Right lobe of liver (tissue), 6 donors: Measurements from ENCODE around the gene STARD8. TPM values are rescaled to one million over a fixed set of nuclear protein-coding genes. Genes with fewer than 3 reads are reported as not detected.

Experiments
- ATAC-seq, 4 donors: fragments of 200-7000 bp; cut with Tn5 transposase; one replicate each; pipeline ENCODE4 v1.9.1; 2020; ENCODE audit warnings: mild to moderate bottlenecking in 4 of 4, moderate library complexity in 4 of 4
- DNase-seq, 3 donors: peaks; one replicate each; pipeline ENCODE4 v3.0.0-alpha.2; 2020
- H3K27ac ChIP-seq, 3 donors: fragments of 200-600 bp; one replicate each; pipeline ENCODE4 v1.8.0; 2022
- H3K27me3 ChIP-seq, 2 donors: fragments of 200-600 bp; one replicate each; pipeline ENCODE4 v1.8.0; 2022
- H3K36me3 ChIP-seq, 4 donors: fragments of 200-600 bp; sonication (generic) in 1 of 4; one replicate each; pipeline versions ENCODE4 v1.5.1 to v1.8.0; 2017 to 2022; ENCODE audit warnings: control low read depth in 1 of 4
- H3K4me1 ChIP-seq, 4 donors: fragments of 200-600 bp; sonication (generic) in 1 of 4; one replicate each; pipeline versions ENCODE4 v1.5.1 to v1.8.0; 2017 to 2022; ENCODE audit warnings: control low read depth in 1 of 4
- H3K4me3 ChIP-seq, 3 donors: fragments of 200-600 bp; one replicate each; pipeline ENCODE4 v1.8.0; 2022
- H3K9me3 ChIP-seq, 4 donors: fragments of 200-600 bp; sonication (generic) in 1 of 4; one replicate each; pipeline versions ENCODE4 v1.5.1 to v1.8.0; 2017 to 2022; ENCODE audit warnings: control low read depth in 1 of 4
- POLR2A ChIP-seq: fragments of 450-650 bp; IDR thresholded peaks from one replicate; pipeline ENCODE4 v1.6.1; 2017; ENCODE audit warnings: antibody characterized with exemption, mild to moderate bottlenecking
- WGBS: methylation state at CpG from one replicate; pipeline ENCODE4 v1.1.6; 2018; ENCODE audit warnings: low coverage, low lambda C conversion rate; ENCODE audit not compliant: insufficient coverage; ENCODE audit errors: missing lambda C conversion rate; 5-methylcytosine and 5-hydroxymethylcytosine counted together
- intact Hi-C, 2 donors: fragments of 100-400 bp; cut with DNase I; formaldehyde crosslinking; loops; one replicate each; pipeline versions ENCODE4 v1.11.2 to v1.14.1; 2022
- total RNA-seq, 6 experiments: library from RNA; depleted of rRNA in 2 of 6; stranded (reverse); fragments of >200 nt in 2 of 6; fragmentation: NEBNext Ultra II Directional in 3 of 6; extraction: Animal tissue kit (Norgen Biotek cat#: 25700) in 3 of 6; gene quantifications; one replicate each; pipeline versions ENCODE4 v1.1.0 to v1.2.4, GENCODE V29; 2016 to 2023
- TF ChIP-seq, protein P1 (sequence below), 4 donors: fragments of 200-600 bp in 3 of 4; fragments of 450-650 bp in 1 of 4; IDR thresholded peaks; one replicate each; pipeline versions ENCODE4 v1.5.1 to v1.8.0; 2016 to 2022; ENCODE audit warnings: antibody characterized with exemption in 4 of 4, mild to moderate bottlenecking in 2 of 4
- donor health status: DM: no; HTN: yes; CAD: no.
- donor health status: DM: no; HTN: no; CAD: no.
- donor health status: DM: no; HTN: no; CAD: no.
- donor health status: DM: no; HTN: yes; CAD: no.
- donor health status: DM: no; HTN: yes; CAD: no.

STARD8 gene
- total RNA-seq, 6 experiments from 2014 or later = 6.6 to 11.5 (median 7.6) TPM

DNA sequence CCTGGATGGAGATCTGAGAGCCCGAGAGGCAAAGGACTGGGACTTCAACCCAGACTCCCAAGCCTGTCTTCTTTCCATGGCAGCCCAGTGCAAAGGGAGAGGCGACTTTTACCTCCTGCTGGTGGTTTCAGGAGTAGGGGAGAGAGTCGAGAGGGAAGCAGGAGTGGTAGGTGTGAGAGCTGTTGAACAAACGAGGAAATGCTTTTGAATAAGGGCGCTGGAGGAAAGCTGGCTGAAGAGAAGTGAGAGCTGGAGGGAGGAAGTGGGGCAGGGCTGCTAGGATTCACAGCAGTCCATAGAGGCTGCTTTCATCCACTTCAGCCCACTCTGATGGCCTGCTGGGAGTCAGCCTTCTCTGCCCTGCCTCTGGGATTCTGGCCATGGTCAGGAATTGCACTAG is 99.5 kb downstream of the STARD8 start:
- DNase-seq (no peak), ATAC-seq (no peak)
- Histone ChIP-seq H3K9me3 (no peaks in the 10 kb centered on the region), H3K27ac (no peak overlapping the region), H3K36me3 (no peaks in the 10 kb centered on the region), H3K27me3 (no peaks in the 10 kb centered on the region), H3K4me3 (no peak overlapping the region), H3K4me1 (no peaks in the 10 kb centered on the region)
- WGBS = 45% methylated on average over 5 of the region's 5 CpGs
- TF ChIP-seq POLR2A = no peak
- TF ChIP-seq, protein P1, sequence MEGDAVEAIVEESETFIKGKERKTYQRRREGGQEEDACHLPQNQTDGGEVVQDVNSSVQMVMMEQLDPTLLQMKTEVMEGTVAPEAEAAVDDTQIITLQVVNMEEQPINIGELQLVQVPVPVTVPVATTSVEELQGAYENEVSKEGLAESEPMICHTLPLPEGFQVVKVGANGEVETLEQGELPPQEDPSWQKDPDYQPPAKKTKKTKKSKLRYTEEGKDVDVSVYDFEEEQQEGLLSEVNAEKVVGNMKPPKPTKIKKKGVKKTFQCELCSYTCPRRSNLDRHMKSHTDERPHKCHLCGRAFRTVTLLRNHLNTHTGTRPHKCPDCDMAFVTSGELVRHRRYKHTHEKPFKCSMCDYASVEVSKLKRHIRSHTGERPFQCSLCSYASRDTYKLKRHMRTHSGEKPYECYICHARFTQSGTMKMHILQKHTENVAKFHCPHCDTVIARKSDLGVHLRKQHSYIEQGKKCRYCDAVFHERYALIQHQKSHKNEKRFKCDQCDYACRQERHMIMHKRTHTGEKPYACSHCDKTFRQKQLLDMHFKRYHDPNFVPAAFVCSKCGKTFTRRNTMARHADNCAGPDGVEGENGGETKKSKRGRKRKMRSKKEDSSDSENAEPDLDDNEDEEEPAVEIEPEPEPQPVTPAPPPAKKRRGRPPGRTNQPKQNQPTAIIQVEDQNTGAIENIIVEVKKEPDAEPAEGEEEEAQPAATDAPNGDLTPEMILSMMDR (IDR thresholded peaks at IDR 0.05) = no peak
- intact Hi-C loops = no loop called here

DNA sequence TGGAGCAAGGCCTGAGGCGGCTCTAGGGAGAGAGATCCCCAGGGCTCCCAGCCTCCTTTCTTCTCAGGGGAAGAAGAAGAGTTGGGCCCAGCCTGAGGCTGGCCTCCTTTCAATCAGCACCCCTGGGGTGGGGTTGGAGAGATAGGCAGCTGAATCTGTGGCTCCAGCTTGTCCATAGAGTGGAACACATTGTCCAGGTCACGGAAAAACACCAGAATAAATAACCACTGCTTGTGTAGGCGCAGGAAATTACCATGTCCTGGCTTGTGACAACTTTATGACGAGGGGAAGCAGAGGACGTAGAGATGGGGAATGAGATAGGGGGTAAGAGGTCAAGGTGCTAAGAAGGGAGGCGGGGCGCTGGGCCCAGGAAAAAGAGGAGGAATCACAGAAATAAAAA is 100.6 kb downstream of the STARD8 start:
- DNase-seq (no peak), ATAC-seq (no peak)
- H3K4me1 ChIP-seq = no peaks in the 10 kb centered on the region
- H3K36me3 ChIP-seq = no peaks in the 10 kb centered on the region
- no peak overlapping the region for H3K4me3 ChIP-seq
- no peak overlapping the region for H3K27ac ChIP-seq
- H3K9me3 ChIP-seq = no peaks in the 10 kb centered on the region
- no peak for TF ChIP-seq POLR2A
- TF ChIP-seq, protein P1 (IDR thresholded peaks at IDR 0.05) = no peak
- intact Hi-C loops = no loop called here
- H3K27me3 ChIP-seq = no peaks in the 10 kb centered on the region
- WGBS = 77% methylated on average over 7 of the region's 7 CpGs

DNA sequence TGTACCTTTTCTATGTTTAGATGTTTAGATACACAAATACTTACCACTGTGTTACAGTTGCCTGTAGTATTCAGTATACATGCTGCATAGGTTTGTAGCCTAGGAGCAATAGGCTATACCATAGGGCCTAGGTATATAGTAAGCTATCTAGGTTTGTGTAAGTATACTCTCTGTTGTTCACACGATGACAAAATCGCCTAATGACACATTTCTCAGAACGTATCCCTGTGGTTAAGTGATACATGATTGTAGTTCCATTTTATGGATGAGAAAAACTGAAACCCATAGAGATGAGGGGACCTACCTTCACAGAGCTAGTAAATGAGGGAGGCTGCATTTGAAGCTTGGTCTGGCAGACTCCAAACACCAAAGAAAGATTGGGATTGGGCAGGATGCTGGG is 102.0 kb downstream of the STARD8 start:
- Histone ChIP-seq H3K27ac (no peak overlapping the region), H3K9me3 (no peaks in the 10 kb centered on the region), H3K27me3 (no peaks in the 10 kb centered on the region), H3K36me3 (no peaks in the 10 kb centered on the region), H3K4me1 (no peaks in the 10 kb centered on the region), H3K4me3 (no peak overlapping the region)
- intact Hi-C loops = no loop called here
- WGBS = 26% methylated on average over 3 of the region's 3 CpGs
- no peak for DNase-seq
- TF ChIP-seq, protein P1 (IDR thresholded peaks at IDR 0.05) = no peak
- TF ChIP-seq POLR2A = no peak
- no peak for ATAC-seq

DNA sequence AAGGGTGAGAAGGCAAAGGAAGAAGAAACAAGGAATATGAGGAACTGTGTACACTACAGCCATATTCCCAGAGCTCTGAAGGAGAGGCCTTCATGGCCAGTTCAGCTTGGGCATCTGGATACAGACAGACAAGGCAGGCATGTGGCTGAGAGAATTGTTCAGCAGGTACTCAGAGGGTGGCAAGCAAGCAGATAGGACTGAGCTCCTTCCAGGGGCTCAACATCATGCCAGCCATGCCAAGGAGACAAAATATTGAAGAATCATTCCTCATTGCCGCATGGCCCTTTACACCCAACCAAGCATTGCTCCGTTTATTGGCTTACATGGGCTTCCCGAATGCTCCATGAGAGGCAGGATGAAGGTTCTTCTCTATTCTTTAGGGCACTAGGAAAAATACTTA is 102.8 kb downstream of the STARD8 start:
- H3K27me3 ChIP-seq = no peaks in the 10 kb centered on the region
- no CpG with 5 or more reads among the region's 3 CpGs for WGBS
- no peaks in the 10 kb centered on the region for H3K36me3 ChIP-seq
- intact Hi-C loops = no loop called here
- H3K4me3 ChIP-seq = no peak overlapping the region
- no peaks in the 10 kb centered on the region for H3K4me1 ChIP-seq
- ATAC-seq (no peak), DNase-seq (no peak)
- no peak for TF ChIP-seq POLR2A
- TF ChIP-seq, protein P1 (IDR thresholded peaks at IDR 0.05) = no peak
- no peaks in the 10 kb centered on the region for H3K9me3 ChIP-seq
- H3K27ac ChIP-seq = no peak overlapping the region

DNA sequence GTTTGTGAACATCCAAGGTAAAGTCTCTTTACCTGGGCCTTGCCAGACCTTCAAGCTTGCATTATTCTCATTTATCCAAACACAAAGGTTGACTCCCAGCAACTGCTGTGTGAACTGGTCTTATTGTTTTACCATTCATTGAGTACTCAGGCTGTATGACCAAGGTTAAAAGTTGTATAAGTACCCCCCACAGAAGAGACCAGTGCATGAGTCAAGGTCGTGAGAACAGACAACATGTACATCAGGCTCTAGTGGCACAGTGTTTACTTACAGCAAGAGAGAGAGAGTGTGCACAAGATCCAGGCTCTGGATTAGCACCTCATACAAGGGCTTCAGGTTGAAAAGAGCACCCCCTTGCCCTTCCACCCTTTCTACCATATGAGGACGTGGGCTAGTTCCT is 103.9 kb downstream of the STARD8 start:
- no peaks in the 10 kb centered on the region for H3K36me3 ChIP-seq
- TF ChIP-seq, protein P1 (IDR thresholded peaks at IDR 0.05) = no peak
- TF ChIP-seq POLR2A = no peak
- DNase-seq (no peak), ATAC-seq (no peak)
- H3K4me3 ChIP-seq = no peak overlapping the region
- H3K9me3 ChIP-seq = no peaks in the 10 kb centered on the region
- H3K27ac ChIP-seq = no peak overlapping the region
- H3K27me3 ChIP-seq = no peaks in the 10 kb centered on the region
- 43% methylated on average over 2 of the region's 2 CpGs for WGBS
- intact Hi-C loops = no loop called here
- no peaks in the 10 kb centered on the region for H3K4me1 ChIP-seq
